A549 (cell line): ENCODE measurements around the gene DNAJB13. TPM values are rescaled to one million over a fixed set of nuclear protein-coding genes. Genes with fewer than 3 reads are reported as not detected.

Experiments
- ATAC-seq, 2 experiments: fragments of 200-7000 bp in 1 of 2; fragments of >200 bp in 1 of 2; cut with Nextera tagmentation in 1 of 2; cut with Tn5 transposase in 1 of 2; 3 replicates each; pipeline versions ENCODE4 v1.8.0 to v1.9.1; 2018 to 2020; ENCODE audit warnings: mild to moderate bottlenecking in 1 of 2, moderate library complexity in 1 of 2
- CTCF ChIA-PET: fragments of 300-600 bp; sonication (Branson Sonifier 250); formaldehyde crosslinking; extraction: SDS; loops from one replicate; lab custom pipeline; 2021; ENCODE audit warnings: antibody characterized with exemption, inconsistent platforms; lab: Yijun Ruan, JAX
- POLR2A ChIA-PET: fragments of 350-600 bp; formaldehyde crosslinking; extraction: SDS; loops from one replicate; lab custom pipeline; 2021; ENCODE audit warnings: antibody characterized with exemption, inconsistent platforms; lab: Yijun Ruan, JAX
- DNase-seq, 2 experiments: peaks; one replicate each; pipeline versions ENCODE4 v3.0.0 to v3.0.0-alpha.2; 2011 to 2016; ENCODE audit warnings: low read depth in 1 of 2, low spot score in 1 of 2
- FAIRE-seq: peaks from 2 replicates; lab custom pipeline; 2011; peaks lifted over from hg19 to GRCh38; lab: Jason Lieb, UNC
- H3K27ac ChIP-seq, 2 experiments: fragments of >200 bp; sonication (Bioruptor Twin); formaldehyde crosslinking; 3 replicates each; pipeline ENCODE4 v1.5.1; 2016 to 2017
- H3K4me1 ChIP-seq: fragments of >200 bp; sonication (Bioruptor Twin); formaldehyde crosslinking; 3 replicates; pipeline ENCODE4 v1.6.1; 2016
- H3K4me2 ChIP-seq: fragments of >200 bp; sonication (Bioruptor Twin); formaldehyde crosslinking; 3 replicates; pipeline ENCODE4 v1.6.1; 2016
- H3K4me3 ChIP-seq: fragments of >200 bp; sonication (Bioruptor Twin); formaldehyde crosslinking; 3 replicates; pipeline ENCODE4 v1.5.1; 2016
- H3K9me3 ChIP-seq: fragments of >200 bp; sonication (Bioruptor Twin); formaldehyde crosslinking; 3 replicates; pipeline ENCODE4 v1.6.1; 2016
- BCL3 ChIP-seq: fragments of >200 bp; sonication (Bioruptor Twin); formaldehyde crosslinking; IDR thresholded peaks from 3 replicates; pipeline ENCODE4 v1.6.1; 2016
- CBX8 ChIP-seq: fragments of 200-600 bp; sonication (generic); IDR thresholded peaks from 2 replicates; pipeline ENCODE4 v1.6.1; 2016
- CEBPB ChIP-seq, 2 experiments: fragments of >200 bp in 1 of 2; sonication (Bioruptor Twin) in 1 of 2; formaldehyde crosslinking in 1 of 2; IDR thresholded peaks; 2 replicates each; pipeline ENCODE4 v1.6.1; 2012 to 2016
- EHF ChIP-seq: fragments of 250-450 bp; sonication (Bioruptor Pico); IDR thresholded peaks from 2 replicates; pipeline ENCODE4 v1.5.0; 2020; ENCODE audit warnings: mild to moderate bottlenecking
- ESRRA ChIP-seq: fragments of 150-350 bp; IDR thresholded peaks from 2 replicates; pipeline ENCODE4 v1.6.1; 2014; ENCODE audit warnings: mild to moderate bottlenecking, low read length, borderline replicate concordance
- HOXA7 ChIP-seq: fragments of 250-450 bp; sonication (Bioruptor Pico); IDR thresholded peaks from 2 replicates; pipeline ENCODE4 v1.5.0; 2020; ENCODE audit warnings: mild to moderate bottlenecking, moderate library complexity
- JUNB ChIP-seq: fragments of >200 bp; sonication (Bioruptor Twin); formaldehyde crosslinking; IDR thresholded peaks from 2 replicates; pipeline ENCODE4 v1.6.1; 2016
- KDM1A ChIP-seq: fragments of 200-600 bp; sonication (generic); IDR thresholded peaks from 2 replicates; pipeline ENCODE4 v1.6.1; 2016; ENCODE audit warnings: low read depth, mild to moderate bottlenecking
- KDM5A ChIP-seq: fragments of 200-600 bp; sonication (generic); IDR thresholded peaks from 2 replicates; pipeline ENCODE4 v1.6.1; 2016; ENCODE audit warnings: antibody characterized with exemption, mild to moderate bottlenecking
- MYC ChIP-seq: IDR thresholded peaks from 2 replicates; pipeline ENCODE4 v1.6.1; 2012; ENCODE audit warnings: mild to moderate bottlenecking, inconsistent platforms, low read length, improper control_type of control experiment, borderline replicate concordance
- NR3C1 ChIP-seq: fragments of >200 bp; sonication (Bioruptor Twin); formaldehyde crosslinking; IDR thresholded peaks from 3 replicates; pipeline ENCODE4 v1.6.1; 2017
- PHF8 ChIP-seq: fragments of 200-600 bp; sonication (generic); IDR thresholded peaks from 2 replicates; pipeline ENCODE4 v1.6.1; 2016; ENCODE audit warnings: low read depth, mild to moderate bottlenecking, antibody characterized with exemption, moderate library complexity, borderline replicate concordance
- RARB ChIP-seq: fragments of 250-450 bp; sonication (Bioruptor Pico); IDR thresholded peaks from 2 replicates; pipeline ENCODE4 v1.8.0; 2021; ENCODE audit warnings: mild to moderate bottlenecking, moderate library complexity
- RCOR1 ChIP-seq: fragments of 150-350 bp; IDR thresholded peaks from 2 replicates; pipeline ENCODE4 v1.6.1; 2014; ENCODE audit warnings: antibody characterized with exemption, low read length, low read depth
- RNF2 ChIP-seq: fragments of 200-600 bp; sonication (generic); IDR thresholded peaks from 2 replicates; pipeline ENCODE4 v1.6.1; 2016; ENCODE audit warnings: low read depth, mild to moderate bottlenecking, antibody characterized with exemption, moderate library complexity, borderline replicate concordance
- SMC3 ChIP-seq: fragments of >200 bp; sonication (Bioruptor Twin); formaldehyde crosslinking; IDR thresholded peaks from 3 replicates; pipeline ENCODE4 v1.6.1; 2018; ENCODE audit warnings: inconsistent platforms
- TFCP2L1 ChIP-seq: fragments of 250-450 bp; sonication (Bioruptor Pico); IDR thresholded peaks from 2 replicates; pipeline ENCODE4 v1.5.0; 2021; ENCODE audit warnings: mild to moderate bottlenecking
- USF2 ChIP-seq: fragments of 450-650 bp; IDR thresholded peaks from 2 replicates; pipeline ENCODE4 v1.6.1; 2014; ENCODE audit warnings: antibody characterized with exemption
- WGBS: methylation state at CpG from one replicate; pipeline ENCODE4 v1.1.6; 2017; ENCODE audit errors: missing lambda C conversion rate; 5-methylcytosine and 5-hydroxymethylcytosine counted together
- polyA plus RNA-seq, 4 experiments: library from polyadenylated mRNA; depleted of rRNA in 3 of 4; stranded (reverse); fragments of >200 nt; fragmentation: RNase III in 1 of 4; extraction: RNeasy Plus Mini Kit Qiagen cat#74134 plus additional on column Dnase treatment in 1 of 4; gene quantifications; 2 replicates in 3 of 4; 3 replicates in 1 of 4; pipeline ENCODE4 v1.2.3, GENCODE V29; 2011 to 2017
- TF ChIP-seq, protein P1 (sequence below): IDR thresholded peaks from 2 replicates; pipeline ENCODE4 v1.6.1; 2012

Gene DNAJB13
- polyA plus RNA-seq, 2 of the 4 experiments (the other 2 are of a cell fraction) = 0.75 to 0.90 TPM

DNA sequence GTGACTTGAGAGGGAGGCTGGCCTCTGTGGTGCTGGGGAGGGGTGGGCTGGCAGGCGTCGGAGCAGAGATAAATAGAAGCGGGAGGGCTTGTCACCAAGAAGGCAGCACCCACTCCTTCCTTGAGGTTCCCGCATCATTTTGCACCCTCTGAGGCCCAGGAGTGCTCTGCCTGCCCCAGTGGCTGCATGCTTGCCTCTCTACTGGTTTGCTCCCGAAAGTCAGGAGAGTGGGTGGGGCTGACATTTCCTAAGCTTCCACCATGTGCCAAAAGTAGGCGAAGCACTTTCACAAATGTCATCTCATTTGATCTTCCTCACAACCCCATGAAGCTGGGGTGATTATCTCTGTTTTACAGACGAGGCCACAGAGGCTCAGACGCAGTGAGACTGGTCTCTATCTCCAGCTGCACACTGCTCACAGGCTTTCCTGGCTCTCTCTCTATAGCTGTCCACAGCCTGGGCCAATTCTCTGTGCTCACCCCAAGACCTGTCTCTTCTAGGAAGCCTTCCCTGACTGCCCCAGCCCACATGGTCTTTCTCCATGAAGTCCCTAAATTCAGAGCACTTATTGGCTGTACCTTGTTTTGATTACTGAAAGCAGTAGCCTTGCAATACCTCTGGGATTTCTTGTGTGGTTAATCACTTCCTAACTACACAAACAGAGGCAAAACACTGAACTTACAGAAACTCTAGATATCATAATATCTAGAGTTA is 60.7 kb downstream of the DNAJB13 start:
- ChIA-PET POLR2A (no interaction called here), CTCF (no interaction called here)
- H3K9me3 ChIP-seq = no peaks in the 10 kb centered on the region
- FAIRE-seq (no peak), ATAC-seq (no peak), DNase-seq (no peak)
- H3K4me1 ChIP-seq = no peaks in the 10 kb centered on the region
- no peak overlapping the region for H3K27ac ChIP-seq
- no peak for TF ChIP-seq PHF8
- 91% methylated on average over 8 of the region's 8 CpGs for WGBS
- no peak overlapping the region for H3K4me2 ChIP-seq
- H3K4me3 ChIP-seq = no peak overlapping the region

DNA sequence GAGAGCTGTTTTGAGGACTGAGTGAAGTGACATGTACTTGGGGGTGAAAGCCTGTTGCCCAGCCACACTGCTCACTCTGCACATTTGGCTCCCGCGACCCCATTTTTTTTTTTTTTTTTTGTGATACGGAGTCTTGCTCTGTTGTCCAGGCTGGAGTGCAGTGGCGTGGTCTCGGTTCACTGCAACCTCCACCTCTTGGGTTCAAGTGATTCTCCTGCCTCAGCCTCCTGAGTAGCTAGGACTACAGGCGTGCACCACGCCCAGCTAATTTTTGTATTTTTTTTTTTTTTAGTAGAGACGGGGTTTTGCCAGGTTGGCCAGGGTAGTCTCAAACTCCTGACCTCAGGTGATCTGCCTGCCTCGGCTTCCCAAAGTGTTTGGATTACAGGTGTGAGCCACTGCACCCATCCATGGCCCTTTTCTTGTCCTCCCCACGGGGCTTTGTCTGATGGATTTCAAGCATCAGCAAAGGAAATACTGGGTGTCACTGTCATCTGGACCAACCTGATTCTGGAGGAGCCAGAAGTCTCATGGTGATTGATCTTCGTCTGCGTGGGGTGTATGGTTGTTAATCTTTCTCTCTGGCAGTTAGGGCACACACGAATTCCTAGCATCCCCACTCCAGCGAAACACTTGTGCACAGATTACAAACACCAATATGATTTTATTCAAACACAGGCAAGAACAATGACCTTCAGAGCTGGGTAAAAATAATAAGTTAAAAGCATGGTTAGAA is 61.4 kb downstream of the DNAJB13 start:
- H3K27ac ChIP-seq = no peak overlapping the region
- ATAC-seq (no peak), FAIRE-seq (no peak), DNase-seq (no peak)
- POLR2A ChIA-PET = no interaction called here
- WGBS = 92% methylated on average over 14 of the region's 14 CpGs
- H3K4me2 ChIP-seq = no peak overlapping the region
- TF ChIP-seq BCL3 (no peak), USF2 (no peak), ESRRA (no peak), CBX8 (no peak), TFCP2L1 (no peak), KDM1A (no peak), KDM5A (no peak)
- CTCF ChIA-PET = no interaction called here
- H3K9me3 ChIP-seq = no peaks in the 10 kb centered on the region
- H3K4me3 ChIP-seq = no peak overlapping the region
- H3K4me1 ChIP-seq = no peaks in the 10 kb centered on the region

DNA sequence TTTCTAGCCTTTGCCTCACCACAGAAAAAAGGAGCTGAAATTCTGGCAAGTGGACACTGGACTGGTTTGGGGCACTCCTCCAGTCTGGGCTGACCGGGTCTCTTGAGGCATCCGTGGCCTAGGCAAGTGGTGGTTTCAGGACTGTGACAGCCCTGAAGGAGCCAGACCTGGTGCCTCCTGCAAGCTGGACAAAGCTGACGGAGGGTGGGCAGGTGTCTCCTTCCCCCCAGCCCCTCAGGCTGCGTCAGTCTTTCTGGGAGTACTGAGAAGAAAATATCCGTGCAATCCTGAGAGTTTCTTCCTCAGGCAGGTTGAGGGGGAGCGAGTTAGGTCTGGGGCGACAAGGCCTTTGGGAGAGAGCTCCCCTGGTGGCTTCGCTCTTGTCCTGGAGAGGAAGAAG is 62.3 kb downstream of the DNAJB13 start:
- Histone ChIP-seq H3K9me3 (no peaks in the 10 kb centered on the region), H3K27ac (no peak overlapping the region)
- POLR2A ChIA-PET = no interaction called here
- no peak for FAIRE-seq
- TF ChIP-seq, protein P1, sequence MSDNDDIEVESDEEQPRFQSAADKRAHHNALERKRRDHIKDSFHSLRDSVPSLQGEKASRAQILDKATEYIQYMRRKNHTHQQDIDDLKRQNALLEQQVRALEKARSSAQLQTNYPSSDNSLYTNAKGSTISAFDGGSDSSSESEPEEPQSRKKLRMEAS = no peak
- no peak for TF ChIP-seq RCOR1
- no peak for TF ChIP-seq USF2
- no peak for TF ChIP-seq RNF2
- no peak for TF ChIP-seq RARB (CRISPR knock-in tag)
- TF ChIP-seq MYC = no peak
- no peak for TF ChIP-seq CEBPB (IDR thresholded peaks at IDR 0.05)
- no peak for TF ChIP-seq TFCP2L1
- no peak for TF ChIP-seq SMC3
- TF ChIP-seq EHF (CRISPR knock-in tag) = no peak
- TF ChIP-seq JUNB = no peak
- TF ChIP-seq KDM1A = no peak
- no peak for TF ChIP-seq HOXA7
- TF ChIP-seq NR3C1 = no peak
- TF ChIP-seq, all 56 proteins: peak for 0
- Histone ChIP-seq H3K4me1 (no peaks in the 10 kb centered on the region), H3K4me2 (no peak overlapping the region), H3K4me3 (no peak overlapping the region)
- CTCF ChIA-PET = no interaction called here
- ATAC-seq (no peak), DNase-seq (no peak)
- 91% methylated on average over 8 of the region's 8 CpGs for WGBS
